ENCODE data around the gene CHCHD3.

Gene CHCHD3

GRCh38 chr7:133051719-133052400 is 30.0 kb downstream of the CHCHD3 start:
- TF ChIP-seq, protein P1, sequence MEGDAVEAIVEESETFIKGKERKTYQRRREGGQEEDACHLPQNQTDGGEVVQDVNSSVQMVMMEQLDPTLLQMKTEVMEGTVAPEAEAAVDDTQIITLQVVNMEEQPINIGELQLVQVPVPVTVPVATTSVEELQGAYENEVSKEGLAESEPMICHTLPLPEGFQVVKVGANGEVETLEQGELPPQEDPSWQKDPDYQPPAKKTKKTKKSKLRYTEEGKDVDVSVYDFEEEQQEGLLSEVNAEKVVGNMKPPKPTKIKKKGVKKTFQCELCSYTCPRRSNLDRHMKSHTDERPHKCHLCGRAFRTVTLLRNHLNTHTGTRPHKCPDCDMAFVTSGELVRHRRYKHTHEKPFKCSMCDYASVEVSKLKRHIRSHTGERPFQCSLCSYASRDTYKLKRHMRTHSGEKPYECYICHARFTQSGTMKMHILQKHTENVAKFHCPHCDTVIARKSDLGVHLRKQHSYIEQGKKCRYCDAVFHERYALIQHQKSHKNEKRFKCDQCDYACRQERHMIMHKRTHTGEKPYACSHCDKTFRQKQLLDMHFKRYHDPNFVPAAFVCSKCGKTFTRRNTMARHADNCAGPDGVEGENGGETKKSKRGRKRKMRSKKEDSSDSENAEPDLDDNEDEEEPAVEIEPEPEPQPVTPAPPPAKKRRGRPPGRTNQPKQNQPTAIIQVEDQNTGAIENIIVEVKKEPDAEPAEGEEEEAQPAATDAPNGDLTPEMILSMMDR (IDR thresholded peaks at IDR 0.05; ENCODE audit: control extremely low read depth, extremely low read depth, low read depth, missing control alignments): no peak
- no peak for DNase-seq (ENCODE audit: extremely low spot score)
- ChIA-PET POLR2A (no interaction called here), CTCF (interaction anchor here (0.9 to 4.5 kb wide), 7 partner anchors 10 to 43 kb away, joined by 3 to 22 read pairs (median 5); no protein-coding TSS in a partner anchor)

- POLR2A ChIA-PET: no interaction called here
Observed at GRCh38 chr7:133051066-133051465, 30.8 kb downstream of the CHCHD3 start.

DNA sequence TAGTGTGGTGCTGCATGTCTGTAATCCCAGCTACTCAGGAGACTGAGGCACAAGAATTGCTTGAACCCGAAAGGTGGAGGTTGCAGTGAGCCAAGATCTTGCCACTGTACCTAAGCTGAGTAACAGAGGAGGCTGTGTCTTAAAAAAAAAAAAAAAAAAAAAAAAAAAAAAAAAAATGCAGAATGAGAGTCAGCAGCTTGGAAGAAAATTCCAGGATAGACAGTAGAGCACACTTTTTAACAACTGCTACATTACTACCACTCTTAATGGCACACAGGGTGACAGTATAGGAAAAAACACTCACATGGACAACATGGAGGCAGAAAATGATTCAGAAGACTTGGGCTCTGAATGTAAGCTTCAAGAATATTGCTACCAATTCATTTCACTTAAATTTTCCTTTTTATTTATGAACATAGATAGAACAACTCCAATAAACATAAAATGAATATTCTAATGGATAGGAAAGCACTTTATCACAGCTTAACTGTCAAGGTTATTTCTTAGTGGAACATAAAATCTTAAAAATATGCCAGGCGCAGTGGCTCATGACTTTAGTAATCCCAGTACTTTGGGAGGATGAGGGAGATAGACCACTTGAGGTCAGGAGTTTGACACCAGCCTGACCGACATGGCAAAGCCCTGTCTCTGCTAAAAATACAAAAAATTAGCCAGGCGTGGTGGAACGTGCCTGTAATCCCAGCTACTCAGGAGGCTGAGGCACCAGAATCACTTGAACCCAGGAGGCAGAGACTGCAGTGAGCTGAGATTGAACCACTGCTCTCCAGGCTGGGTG is 31.5 kb downstream of the CHCHD3 start:
- TF ChIP-seq, protein P1 (IDR thresholded peaks at IDR 0.05; ENCODE audit: control extremely low read depth, extremely low read depth, low read depth, missing control alignments): no peak
- CTCF ChIA-PET: interaction anchor here (1.2 to 4.5 kb wide), 6 partner anchors 11 to 59 kb away, joined by 3 to 22 read pairs (median 4); no protein-coding TSS in a partner anchor
- DNase-seq (ENCODE audit: extremely low spot score): no peak
- POLR2A ChIA-PET: no interaction called here

More at GRCh38 chr7:133051066-133051465, 30.8 kb downstream of the CHCHD3 start:
- CTCF ChIA-PET: interaction anchor here (0.9 to 4.5 kb wide), 8 partner anchors 12 to 59 kb away, joined by 3 to 22 read pairs (median 4); no protein-coding TSS in a partner anchor
- TF ChIP-seq, protein P1 (IDR thresholded peaks at IDR 0.05; ENCODE audit: control extremely low read depth, extremely low read depth, low read depth, missing control alignments): peak; percentile 45
- no peak for DNase-seq (ENCODE audit: extremely low spot score)

DNA sequence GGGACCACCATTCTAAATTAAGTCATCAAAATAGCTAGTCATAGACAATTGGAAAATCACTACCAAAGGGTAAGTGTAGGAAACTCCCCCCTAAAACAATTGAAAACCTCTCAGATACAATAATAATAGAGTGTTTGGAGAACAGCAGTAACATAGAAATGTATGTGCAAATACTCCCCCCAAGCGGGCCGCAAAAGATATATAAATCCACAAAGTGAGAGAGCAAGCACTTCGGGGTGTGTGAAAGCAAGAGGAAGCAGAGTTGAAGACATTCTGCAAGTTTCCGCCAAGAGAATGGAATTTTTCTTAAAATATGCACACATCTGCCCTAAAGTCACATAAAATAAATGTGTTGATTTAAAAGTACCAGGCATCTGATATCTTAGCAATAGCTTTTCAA is 33.3 kb downstream of the CHCHD3 start:
- CTCF ChIA-PET: interaction anchor here (1.2 to 4.5 kb wide), 4 partner anchors 9 to 314 kb away, joined by 3 to 22 read pairs (median 4); no protein-coding TSS in a partner anchor
- DNase-seq (ENCODE audit: extremely low spot score): no peak
- POLR2A ChIA-PET: no interaction called here
- TF ChIP-seq, protein P1 (IDR thresholded peaks at IDR 0.05; ENCODE audit: control extremely low read depth, extremely low read depth, low read depth, missing control alignments): no peak

DNA sequence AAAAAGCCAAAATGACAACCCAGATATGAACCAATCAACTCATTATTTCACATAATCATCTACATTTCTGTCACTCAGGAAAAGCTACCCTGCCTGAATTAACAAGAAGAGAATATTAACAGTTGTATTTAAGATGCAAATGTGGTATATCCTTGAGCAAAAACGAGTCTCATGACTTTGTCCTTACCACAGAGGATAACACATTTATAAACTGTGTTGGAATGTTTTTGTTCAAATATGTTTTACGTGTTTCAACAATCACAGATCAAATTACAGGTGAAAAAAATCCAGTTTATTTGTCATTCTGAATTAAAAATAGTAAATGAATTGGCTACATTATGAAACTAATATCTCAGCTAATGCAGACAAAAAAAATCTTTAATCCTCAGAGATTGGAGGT is 34.6 kb downstream of the CHCHD3 start:
- ChIA-PET CTCF (interaction anchor here (1.5 kb wide), 1 partner anchor 11 kb away, joined by 4 read pairs; no protein-coding TSS in a partner anchor), POLR2A (no interaction called here)
- TF ChIP-seq, protein P1 (IDR thresholded peaks at IDR 0.05; ENCODE audit: control extremely low read depth, extremely low read depth, low read depth, missing control alignments): no peak
- no peak for DNase-seq (ENCODE audit: extremely low spot score)

- DNase-seq (ENCODE audit: extremely low spot score): no peak
- TF ChIP-seq, protein P1 (IDR thresholded peaks at IDR 0.05; ENCODE audit: control extremely low read depth, extremely low read depth, low read depth, missing control alignments): no peak
- ChIA-PET POLR2A (no interaction called here), CTCF (interaction anchor here (0.8 to 1.4 kb wide), 3 partner anchors 9 to 29 kb away, joined by 3 to 4 read pairs (median 3); no protein-coding TSS in a partner anchor)
Observed at GRCh38 chr7:133044722-133045473, 37.0 kb downstream of the CHCHD3 start.
